Middle frontal gyrus (tissue), 1 donor: ENCODE measurements around the gene CPEB2.

Source experiments
- DNase-seq: peaks from one replicate; pipeline ENCODE4 v3.0.0-alpha.2; 2015; ENCODE audit warnings: low spot score; ENCODE audit errors: extremely low spot score

The CPEB2 gene

DNA sequence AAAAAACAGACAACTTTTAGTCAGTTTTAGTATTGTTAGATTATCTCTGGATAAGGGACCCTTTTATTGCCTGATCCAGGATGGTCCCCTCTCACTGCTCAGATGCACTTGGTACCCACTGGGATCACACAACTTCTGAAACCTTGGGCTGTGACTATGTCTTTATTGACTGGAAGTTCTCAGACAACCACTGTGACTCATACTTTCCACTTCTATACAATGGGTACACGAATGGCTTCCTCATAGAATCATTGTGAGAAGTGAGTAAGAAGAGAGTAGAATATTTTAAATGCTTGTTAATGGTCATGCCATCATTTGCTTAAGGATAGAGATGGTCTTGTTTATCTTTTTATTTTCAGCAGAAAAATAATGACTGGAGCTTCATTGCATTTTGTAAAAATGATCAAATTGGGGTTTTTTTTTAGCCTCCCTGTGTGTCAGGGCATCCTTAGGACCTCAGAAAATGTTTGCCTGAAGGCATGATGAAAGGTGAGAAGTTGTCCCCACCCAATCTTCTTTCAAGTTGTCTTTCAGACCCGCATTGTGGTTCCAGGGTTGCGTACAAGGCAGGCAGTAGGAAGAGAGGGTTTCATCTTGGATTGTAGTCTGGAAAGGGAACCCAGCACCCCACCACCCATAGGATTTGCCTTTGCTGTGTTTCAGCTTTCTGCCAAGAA lies 115.1 kb downstream of the CPEB2 start:
- no peak for DNase-seq

DNA sequence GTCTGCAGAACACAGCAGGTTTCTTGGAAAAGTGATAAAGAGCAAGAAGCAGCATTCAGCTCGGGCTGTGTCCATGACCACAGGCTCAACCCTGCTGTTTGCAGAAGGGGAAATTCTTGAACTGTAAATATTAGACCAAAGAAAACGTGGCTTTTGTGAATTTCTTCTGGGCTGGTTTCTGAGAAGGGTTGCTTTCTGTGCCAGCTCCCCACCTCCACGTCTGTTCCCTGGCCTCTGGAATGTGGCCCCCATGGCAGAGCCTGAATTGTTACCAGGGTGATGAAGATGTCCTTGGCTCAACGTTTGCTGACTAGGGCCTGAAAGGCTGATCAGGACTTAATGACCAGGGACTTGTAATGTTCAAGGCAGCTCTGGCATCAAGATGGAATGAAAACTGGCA lies 116.0 kb downstream of the CPEB2 start:
- DNase-seq, result no peak
